Progenitor cell of endocrine pancreas (in vitro differentiated cells): ENCODE data around the gene STYXL1. TPM values are rescaled to one million over a fixed set of nuclear protein-coding genes. Genes with fewer than 3 reads are reported as not detected.
A peak's percentile ranks its signal among the peaks of the same experiment; 100 is the strongest.
"Not testable (repeated sequence)": the region's sequence is repeated elsewhere in the genome, so short reads cannot be mapped to it uniquely, and the experiment has no call there.

Experiments used
- DNase-seq: peaks from one replicate; pipeline ENCODE4 v3.0.0; 2021; ENCODE audit warnings: low spot score; ENCODE audit not compliant: unreplicated experiment
- H3K27ac Mint-ChIP-seq: 2 replicates; pipeline ENCODE4 v1.8.0; 2021; ENCODE audit warnings: mild to moderate bottlenecking, moderate library complexity, mixed read lengths
- H3K27me3 Mint-ChIP-seq: 2 replicates; pipeline ENCODE4 v1.8.0; 2021; ENCODE audit warnings: mixed read lengths
- H3K36me3 Mint-ChIP-seq: 2 replicates; pipeline ENCODE4 v1.8.0; 2022; ENCODE audit warnings: mixed read lengths; ENCODE audit not compliant: insufficient read depth
- H3K4me1 Mint-ChIP-seq: 2 replicates; pipeline ENCODE4 v1.8.0; 2021; ENCODE audit warnings: low read depth, mixed read lengths
- H3K4me3 Mint-ChIP-seq: 2 replicates; pipeline ENCODE4 v1.8.0; 2021; ENCODE audit warnings: low read depth, mild to moderate bottlenecking, moderate library complexity, mixed read lengths
- H3K9me3 Mint-ChIP-seq: 2 replicates; pipeline ENCODE4 v1.8.0; 2021; ENCODE audit warnings: low read depth, mixed read lengths
- CTCF ChIP-seq: fragments of 200-600 bp; sonication (generic); IDR thresholded peaks from one replicate; pipeline ENCODE4 v1.5.0; 2021; ENCODE audit warnings: antibody characterized with exemption, mild to moderate bottlenecking; ENCODE audit not compliant: unreplicated experiment
- total RNA-seq: library from RNA; stranded (reverse); gene quantifications from 2 replicates; pipeline ENCODE4 v1.2.1, GENCODE V29; 2021

Gene STYXL1
- total RNA-seq, 1 donor from 2014 or later: 49.7 TPM

DNA sequence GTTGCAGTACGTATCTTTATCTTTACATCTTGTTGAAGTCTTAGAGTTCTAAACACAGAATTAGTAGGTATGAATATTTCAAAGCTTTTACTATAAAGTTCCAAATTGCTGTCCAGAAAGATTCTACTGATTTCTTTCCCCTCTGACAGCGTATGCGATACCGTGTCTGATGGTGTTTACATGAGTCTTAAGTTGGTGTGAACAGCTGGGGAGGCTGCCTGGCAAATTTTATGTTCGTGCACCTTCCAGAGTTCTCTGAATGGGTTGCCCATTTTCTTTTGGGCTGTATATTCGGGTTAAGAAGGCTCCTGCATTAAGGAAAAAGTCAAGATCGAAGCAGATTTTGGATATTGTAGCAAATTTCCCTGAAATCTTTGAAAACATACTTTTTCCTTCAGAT, 8.4 kb upstream of the STYXL1 start:
- H3K27me3 Mint-ChIP-seq: no peaks in the 10 kb centered on the region
- TF ChIP-seq CTCF: no peak
- no peaks in the 10 kb centered on the region for H3K9me3 Mint-ChIP-seq
- DNase-seq: no peak
- H3K27ac Mint-ChIP-seq: no peak overlapping the region
- no peak overlapping the region for H3K4me3 Mint-ChIP-seq
- H3K36me3 Mint-ChIP-seq: peaks cover 12% of the 10 kb centered on the region
- H3K4me1 Mint-ChIP-seq: no peaks in the 10 kb centered on the region

- no peaks in the 10 kb centered on the region for H3K27me3 Mint-ChIP-seq
- H3K9me3 Mint-ChIP-seq: no peaks in the 10 kb centered on the region
- no peak for DNase-seq
- H3K27ac Mint-ChIP-seq: peak overlapping the region; percentile 33
- no peak for TF ChIP-seq CTCF
- H3K36me3 Mint-ChIP-seq: peaks cover 14% of the 10 kb centered on the region
- peaks cover 2% of the 10 kb centered on the region for H3K4me1 Mint-ChIP-seq
- no peak overlapping the region for H3K4me3 Mint-ChIP-seq
Observed at GRCh38 chr7:76054123-76055120, 6.6 kb upstream of the STYXL1 start.

- no peaks in the 10 kb centered on the region for H3K27me3 Mint-ChIP-seq
- no peaks in the 10 kb centered on the region for H3K9me3 Mint-ChIP-seq
- TF ChIP-seq CTCF: no peak
- H3K27ac Mint-ChIP-seq: no peak overlapping the region
- H3K4me1 Mint-ChIP-seq: peaks cover 8% of the 10 kb centered on the region
- H3K4me3 Mint-ChIP-seq: no peak overlapping the region
- no peak for DNase-seq
- H3K36me3 Mint-ChIP-seq: peaks cover 12% of the 10 kb centered on the region
Observed at GRCh38 chr7:76053461-76053860, 5.7 kb upstream of the STYXL1 start.

DNA sequence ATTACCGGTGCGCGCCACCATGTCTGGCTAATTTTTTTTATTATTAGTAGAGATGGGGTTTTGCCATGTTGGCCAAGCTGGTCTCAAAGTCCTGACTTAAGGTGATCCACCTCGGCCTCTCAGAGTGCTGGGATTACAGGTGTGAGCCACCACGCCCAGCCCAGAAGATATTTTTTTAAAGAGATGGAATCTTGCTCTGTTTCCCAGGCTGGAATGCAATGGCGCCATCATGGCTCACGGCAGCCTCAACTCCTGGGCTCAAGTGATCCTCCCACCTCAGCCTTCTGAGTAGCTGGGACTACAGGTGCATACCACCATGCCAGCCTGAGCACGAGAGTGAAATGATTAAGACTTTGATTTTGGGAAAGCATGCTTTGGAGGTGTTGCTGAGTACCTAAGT, 4.9 kb upstream of the STYXL1 start:
- not testable (repeated sequence) for H3K27me3 Mint-ChIP-seq, H3K27ac Mint-ChIP-seq, H3K4me3 Mint-ChIP-seq, H3K4me1 Mint-ChIP-seq, DNase-seq, H3K36me3 Mint-ChIP-seq, H3K9me3 Mint-ChIP-seq

- no peak for TF ChIP-seq CTCF
- Mint-ChIP-seq H3K4me3 (no peak overlapping the region), H3K27me3 (no peaks in the 10 kb centered on the region), H3K27ac (no peak overlapping the region), H3K4me1 (peaks cover 10% of the 10 kb centered on the region), H3K36me3 (peaks cover 7% of the 10 kb centered on the region), H3K9me3 (no peaks in the 10 kb centered on the region)
- DNase-seq: no peak
Observed at GRCh38 chr7:76051840-76052239, 4.0 kb upstream of the STYXL1 start.

DNA sequence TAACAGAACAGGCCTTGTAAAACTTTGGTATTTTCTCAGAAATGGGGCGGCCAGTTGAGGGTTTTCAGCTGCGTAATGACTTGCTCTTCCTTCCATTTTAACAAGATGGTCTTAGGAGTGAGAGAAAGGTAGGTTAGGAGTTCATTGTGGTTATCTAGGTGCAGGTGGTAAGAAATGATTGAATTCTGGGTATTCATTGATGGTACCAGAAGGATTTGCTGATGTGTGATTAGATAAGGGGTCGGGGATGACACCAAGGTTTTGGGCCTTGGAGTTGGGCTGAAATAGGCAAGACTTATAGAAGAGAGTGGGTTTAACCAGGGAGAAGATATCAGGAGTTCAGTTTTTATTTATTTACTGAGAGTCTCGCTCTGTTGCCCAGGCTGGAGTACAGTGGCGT, 2.7 kb upstream of the STYXL1 start:
- H3K4me3 Mint-ChIP-seq: peak overlapping the region; percentile 32
- no peak for DNase-seq
- no peak for TF ChIP-seq CTCF
- no peaks in the 10 kb centered on the region for H3K27me3 Mint-ChIP-seq
- no peak overlapping the region for H3K27ac Mint-ChIP-seq
- H3K36me3 Mint-ChIP-seq: peaks cover 7% of the 10 kb centered on the region
- H3K4me1 Mint-ChIP-seq: peaks cover 14% of the 10 kb centered on the region
- H3K9me3 Mint-ChIP-seq: no peaks in the 10 kb centered on the region
